Activated naive CD8-positive, alpha-beta T cell treated with anti-CD3 and anti-CD28 coated beads, Interleukin-2, amount 50 U/mL, for 16 hours (primary cell): ENCODE data around the gene COL4A1.

ENCODE experiments used
- DNase-seq: peaks from one replicate; pipeline ENCODE4 v3.0.0-alpha.2; 2020; ENCODE audit warnings: low read depth, low spot score

Gene COL4A1

GRCh38 chr13:110197471-110197870 lies 109.5 kb downstream of the COL4A1 start:
- DNase-seq: no peak

- no peak for DNase-seq
Measured at GRCh38 chr13:110197026-110197425, 109.9 kb downstream of the COL4A1 start.

- DNase-seq: no peak
Measured at GRCh38 chr13:110195547-110196485, 111.1 kb downstream of the COL4A1 start.

GRCh38 chr13:110194451-110194850 lies 112.5 kb downstream of the COL4A1 start:
- no peak for DNase-seq

- no peak for DNase-seq
Measured at GRCh38 chr13:110193491-110193890, 113.5 kb downstream of the COL4A1 start.

GRCh38 chr13:110192472-110192871 lies 114.5 kb downstream of the COL4A1 start:
- DNase-seq: no peak

GRCh38 chr13:110187641-110188161 lies 119.3 kb downstream of the COL4A1 start:
- DNase-seq: no peak

- DNase-seq: no peak
Measured at GRCh38 chr13:110186231-110186855, 120.6 kb downstream of the COL4A1 start.

GRCh38 chr13:110185696-110186095 lies 121.3 kb downstream of the COL4A1 start:
- DNase-seq: no peak

GRCh38 chr13:110183910-110184309 lies 123.0 kb downstream of the COL4A1 start:
- no peak for DNase-seq

- DNase-seq: no peak
Measured at GRCh38 chr13:110182461-110182860, 124.5 kb downstream of the COL4A1 start.

GRCh38 chr13:110182003-110182402 lies 125.0 kb downstream of the COL4A1 start:
- no peak for DNase-seq

- no peak for DNase-seq
Measured at GRCh38 chr13:110179857-110180147, 127.2 kb downstream of the COL4A1 start.

GRCh38 chr13:110179116-110179856 lies 127.7 kb downstream of the COL4A1 start:
- DNase-seq: no peak

GRCh38 chr13:110177790-110178189 lies 129.2 kb downstream of the COL4A1 start:
- no peak for DNase-seq

GRCh38 chr13:110176431-110176830 lies 130.5 kb downstream of the COL4A1 start:
- DNase-seq: no peak

GRCh38 chr13:110173247-110173818 lies 133.6 kb downstream of the COL4A1 start:
- no peak for DNase-seq

- DNase-seq: no peak
Measured at GRCh38 chr13:110170882-110171281, 136.1 kb downstream of the COL4A1 start.

- no peak for DNase-seq
Measured at GRCh38 chr13:110170020-110170790, 136.8 kb downstream of the COL4A1 start.

- DNase-seq: no peak
Measured at GRCh38 chr13:110168999-110169933, 137.7 kb downstream of the COL4A1 start.
